ENCODE data around the gene DDX28. TPM values are rescaled to one million over a fixed set of nuclear protein-coding genes. Genes with fewer than 3 reads are reported as not detected.

The DDX28 gene
- 13.2 and 18.1 TPM in 2 replicates for total RNA-seq

GRCh38 chr16:68022728-68023537 lies at the start of gene DDX28, which contains the start of gene DUS2:
DDX28 (minus strand) TSS chr16:68023232; CDS start chr16:68023202, 30 bp downstream.
DUS2 (plus strand) TSS chr16:68023284; CDS start chr16:68038024, 14,740 bp downstream.

GRCh38 chr16:68015681-68016080 lies 7.4 kb downstream of the DDX28 start, which contains the start of gene DPEP2NB:
DPEP2NB (minus strand) TSS chr16:68015911; CDS start chr16:68015770, 141 bp downstream.

DNA sequence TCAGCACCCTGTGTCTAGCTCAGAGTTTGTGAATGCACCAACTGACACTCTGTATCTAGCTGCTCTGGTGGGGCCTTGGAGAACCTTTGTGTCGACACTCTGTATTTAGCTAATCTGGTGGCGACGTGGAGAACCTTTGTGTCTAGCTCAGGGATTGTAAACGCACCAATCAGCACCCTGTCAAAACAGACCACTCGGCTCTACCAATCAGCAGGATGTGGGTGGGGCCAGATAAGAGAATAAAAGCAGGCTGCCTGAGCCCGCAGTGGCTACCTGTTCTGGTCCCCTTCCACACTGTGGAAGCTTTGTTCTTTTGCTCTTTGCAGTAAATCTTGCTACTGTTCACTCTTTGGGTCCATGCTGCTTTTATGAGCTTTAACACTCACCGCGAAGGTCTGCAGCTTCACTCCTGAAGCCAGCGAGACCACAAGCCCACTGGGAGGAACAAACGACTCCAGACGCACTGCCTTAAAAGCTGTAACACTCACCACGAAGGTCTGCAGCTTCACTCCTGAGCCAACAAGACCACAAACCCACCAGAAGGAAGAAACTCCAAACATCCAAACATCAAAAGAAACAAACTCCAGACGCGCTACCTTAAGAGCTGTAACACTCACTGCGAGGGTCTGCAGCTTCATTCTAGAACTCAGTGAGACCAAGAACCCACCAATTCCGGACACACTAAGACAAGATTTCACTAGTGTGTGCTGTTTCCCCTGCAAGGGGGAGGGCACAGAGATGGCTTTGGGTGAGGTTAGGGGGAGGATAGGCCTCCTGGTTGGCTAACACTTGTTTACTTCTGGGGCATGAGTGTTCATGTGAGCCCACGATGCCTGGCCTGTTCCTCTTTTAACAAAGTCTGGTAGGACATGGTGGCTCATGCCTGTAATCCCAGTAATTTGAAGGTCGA lies 24.0 kb downstream of the DDX28 start, which contains the start of gene DPEP2:
DPEP2 (minus strand) TSS at position 706 of the 910 bp plus-strand sequence. CDS start 6,272 bp downstream, outside the sequence.

GRCh38 chr16:67979955-67980678 lies 42.9 kb downstream of the DDX28 start, which contains the start of gene DPEP3:
DPEP3 (minus strand) TSS chr16:67980499; CDS start chr16:67980380, 119 bp downstream.

Other genes with a start within 250 kb of the DDX28 start
- 3.8 and 9.8 TPM in 2 replicates for gene RANBP10, start 216.7 kb downstream of the DDX28 start, total RNA-seq
- gene TSNAXIP1, start 216.3 kb downstream of the DDX28 start, total RNA-seq = 0.50 TPM in 1 of 2 replicates, not detected in the other
- 29.0 and 34.7 TPM in 2 replicates for gene THAP11, start 180.9 kb downstream of the DDX28 start, total RNA-seq
- gene NUTF2, start 176.3 kb downstream of the DDX28 start, total RNA-seq = 140 and 141 TPM in 2 replicates
- 10.3 and 16.2 TPM in 2 replicates for gene CENPT, start 175.5 kb downstream of the DDX28 start, total RNA-seq
- gene EDC4, start 150.2 kb downstream of the DDX28 start, total RNA-seq = 36.6 and 71.5 TPM in 2 replicates
- gene NRN1L, start 138.3 kb downstream of the DDX28 start, total RNA-seq = 0.21 and 0.34 TPM in 2 replicates
- gene PSKH1, start 130.0 kb downstream of the DDX28 start, total RNA-seq = 9.6 and 28.2 TPM in 2 replicates
- gene CTRL, start 91.4 kb downstream of the DDX28 start, total RNA-seq = 0.21 and 0.34 TPM in 2 replicates
- 16.1 and 16.8 TPM in 2 replicates for gene PSMB10, start 86.4 kb downstream of the DDX28 start, total RNA-seq
- 1.7 and 4.6 TPM in 2 replicates for gene LCAT, start 79.1 kb downstream of the DDX28 start, total RNA-seq
- 31.1 and 41.5 TPM in 2 replicates for gene SLC12A4, start 54.6 kb downstream of the DDX28 start, total RNA-seq
- not detected in 2 replicates for gene DPEP3, start 42.7 kb downstream of the DDX28 start, total RNA-seq
- not detected in 2 replicates for gene DPEP2, start 23.7 kb downstream of the DDX28 start, total RNA-seq
- gene DPEP2NB, start 7.3 kb downstream of the DDX28 start, total RNA-seq = not detected in 2 replicates
- 23.3 and 24.6 TPM in 2 replicates for gene DUS2, start 52 bp upstream of the DDX28 start, total RNA-seq
- gene NFATC3, start 62.1 kb upstream of the DDX28 start, total RNA-seq = 11.6 and 16.2 TPM in 2 replicates
- 50.6 and 64.8 TPM in 2 replicates for gene ESRP2, start 212.9 kb upstream of the DDX28 start, total RNA-seq
- 5.8 and 19.4 TPM in 2 replicates for gene PLA2G15, start 222.1 kb upstream of the DDX28 start, total RNA-seq
- gene SLC7A6, start 241.3 kb upstream of the DDX28 start, total RNA-seq = 10.9 and 16.5 TPM in 2 replicates